ENCODE data around the gene WNK1.

DNA sequence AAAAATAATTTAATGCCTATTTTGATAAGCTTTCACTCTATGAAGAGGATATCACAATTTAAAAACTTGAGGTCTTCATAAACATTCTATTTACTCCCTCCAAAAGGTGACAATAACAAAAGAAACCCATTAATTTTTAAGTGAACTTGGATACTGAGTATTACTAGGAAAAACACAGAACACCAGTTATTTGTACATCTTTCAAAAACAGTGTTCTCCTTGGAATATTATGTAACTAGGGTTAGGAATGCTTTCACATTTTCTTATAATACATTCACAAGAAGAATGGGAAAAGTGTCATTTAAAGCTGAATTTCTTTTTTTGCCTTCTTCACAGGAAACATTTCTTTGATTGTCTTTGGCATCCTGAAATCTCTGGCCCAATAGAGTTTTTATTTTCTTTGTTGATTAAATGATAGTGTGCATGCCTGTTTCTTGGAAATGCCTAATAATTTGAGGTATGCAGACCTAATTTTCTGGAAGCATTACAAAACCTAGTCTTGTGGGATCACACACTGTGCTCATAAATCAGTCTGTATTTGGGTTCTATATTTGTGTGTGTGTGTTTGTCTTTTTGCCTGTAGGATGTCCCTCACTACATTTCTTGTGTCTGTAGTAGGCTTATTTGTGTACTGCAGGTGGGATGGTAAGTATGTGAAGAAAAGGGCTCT is 76.5 kb downstream of the WNK1 start:
- TF ChIP-seq, protein P1, sequence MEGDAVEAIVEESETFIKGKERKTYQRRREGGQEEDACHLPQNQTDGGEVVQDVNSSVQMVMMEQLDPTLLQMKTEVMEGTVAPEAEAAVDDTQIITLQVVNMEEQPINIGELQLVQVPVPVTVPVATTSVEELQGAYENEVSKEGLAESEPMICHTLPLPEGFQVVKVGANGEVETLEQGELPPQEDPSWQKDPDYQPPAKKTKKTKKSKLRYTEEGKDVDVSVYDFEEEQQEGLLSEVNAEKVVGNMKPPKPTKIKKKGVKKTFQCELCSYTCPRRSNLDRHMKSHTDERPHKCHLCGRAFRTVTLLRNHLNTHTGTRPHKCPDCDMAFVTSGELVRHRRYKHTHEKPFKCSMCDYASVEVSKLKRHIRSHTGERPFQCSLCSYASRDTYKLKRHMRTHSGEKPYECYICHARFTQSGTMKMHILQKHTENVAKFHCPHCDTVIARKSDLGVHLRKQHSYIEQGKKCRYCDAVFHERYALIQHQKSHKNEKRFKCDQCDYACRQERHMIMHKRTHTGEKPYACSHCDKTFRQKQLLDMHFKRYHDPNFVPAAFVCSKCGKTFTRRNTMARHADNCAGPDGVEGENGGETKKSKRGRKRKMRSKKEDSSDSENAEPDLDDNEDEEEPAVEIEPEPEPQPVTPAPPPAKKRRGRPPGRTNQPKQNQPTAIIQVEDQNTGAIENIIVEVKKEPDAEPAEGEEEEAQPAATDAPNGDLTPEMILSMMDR (IDR thresholded peaks at IDR 0.05; ENCODE audit: low read depth, low read length): no peak
- no peak for TF ChIP-seq EZH2phosphoT487 (IDR thresholded peaks at IDR 0.05; ENCODE audit: low read depth)
